Measurements from ENCODE around the gene RASGRP1. TPM values are rescaled to one million over a fixed set of nuclear protein-coding genes. Genes with fewer than 3 reads are reported as not detected.

The RASGRP1 gene
- total RNA-seq, 1 experiment from 2014 or later, result 0.85 TPM

DNA sequence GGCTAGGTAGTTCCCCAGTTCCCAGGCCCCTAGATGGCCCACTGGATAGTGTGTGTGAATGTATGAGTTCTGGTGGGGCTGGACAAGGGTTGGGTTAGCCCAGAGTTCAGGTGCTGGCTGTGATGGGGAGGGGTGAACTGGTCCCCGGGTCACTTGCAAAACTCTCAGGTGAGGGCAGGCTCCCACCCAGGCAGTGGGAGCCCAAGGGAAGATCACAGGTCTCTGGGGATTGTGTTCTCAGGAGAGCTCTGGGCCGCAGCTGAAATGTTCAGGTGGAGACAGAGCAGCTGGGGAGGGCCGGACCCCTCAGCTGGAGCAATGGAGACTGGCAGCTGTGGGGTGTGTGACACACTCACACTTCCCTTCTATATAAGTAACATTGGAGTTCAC, 123.5 kb downstream of the RASGRP1 start:
- no CpG with 5 or more reads among the region's 3 CpGs for WGBS (ENCODE audit: extremely low coverage, insufficient read length, low lambda C conversion rate)
- H3K9me3 Mint-ChIP-seq, result no peaks in the 10 kb centered on the region; a peak in 1 of 5 replicates

More for the DNA sequence above, 123.5 kb downstream of the RASGRP1 start:
- Histone ChIP-seq H3K9ac (ENCODE audit: extremely low read depth, insufficient read length, low read length) (no peak overlapping the region), H3K9me3 (ENCODE audit: control insufficient read depth, low read depth, low read length) (no peaks in the 10 kb centered on the region), H3K79me1 (ENCODE audit: insufficient read depth, low read depth, low read length, poor library complexity, severe bottlenecking) (no peaks in the 10 kb centered on the region), H4K5ac (ENCODE audit: insufficient read length, low read depth, low read length) (no peak overlapping the region), H4K8ac (replicated peaks; ENCODE audit: insufficient read length, low read depth, low read length) (no peak overlapping the region), H3K23me2 (ENCODE audit: insufficient read length, low read depth, low read length, poor library complexity, severe bottlenecking) (no peaks in the 10 kb centered on the region), H3K4me2 (ENCODE audit: insufficient read depth, insufficient read length, low read length) (no peak overlapping the region), H3K27me3 (ENCODE audit: insufficient read depth, low read length) (no peaks in the 10 kb centered on the region), H4K91ac (ENCODE audit: insufficient read length, low read depth, low read length) (no peak overlapping the region), H3T11ph (ENCODE audit: low read length) (no peak overlapping the region), H3K23ac (ENCODE audit: insufficient read length, low read depth, low read length) (no peak overlapping the region), H3K4ac (ENCODE audit: low read depth, low read length) (no peak overlapping the region), H2AFZ (ENCODE audit: low read length) (no peak overlapping the region), H3K18ac (ENCODE audit: insufficient read length, low read depth, low read length) (no peak overlapping the region), H3K4me1 (ENCODE audit: insufficient read depth, low read length) (no peaks in the 10 kb centered on the region), H3K14ac (ENCODE audit: insufficient read depth, low read length) (no peak overlapping the region), H2AK5ac (ENCODE audit: insufficient read length, low read length) (no peak overlapping the region), H2BK120ac (ENCODE audit: low read depth, low read length, poor library complexity, severe bottlenecking) (no peak overlapping the region), H3K79me2 (ENCODE audit: insufficient read depth, low read length) (no peaks in the 10 kb centered on the region), H2BK15ac (ENCODE audit: low read depth, low read length) (no peak overlapping the region), H2BK20ac (ENCODE audit: low read depth, low read length, poor library complexity, severe bottlenecking) (no peak overlapping the region), H4K20me1 (ENCODE audit: control insufficient read depth, insufficient read depth, insufficient read length) (no peaks in the 10 kb centered on the region), H2BK5ac (ENCODE audit: insufficient read length, low read length) (no peak overlapping the region), H3K27ac (ENCODE audit: insufficient read length, low read depth, low read length) (no peak overlapping the region), H3K56ac (ENCODE audit: insufficient read length, low read depth, low read length) (no peak overlapping the region), H2BK12ac (ENCODE audit: insufficient read length, low read depth, low read length) (peak overlapping the region; percentile 25)
- peaks cover 9% of the 10 kb centered on the region for H3K27me3 Mint-ChIP-seq (ENCODE audit: low read depth)
- no peak for DNase-seq
- H3K36me3 Mint-ChIP-seq (ENCODE audit: insufficient read depth in 1 of 3, low read depth in 3 of 3), result no peaks in the 10 kb centered on the region; a peak in 1 of 7 replicates
- 0 out of 7 replicates have a peak overlapping the region, but pooled peaks of 1 of the 3 experiments have one; percentile 48 for H3K27ac Mint-ChIP-seq
- H3K4me1 Mint-ChIP-seq, result peaks cover 5 to 7% of the 10 kb centered on the region in 2 experiments
- no peak overlapping the region for H3K4me3 Mint-ChIP-seq
- TF ChIP-seq, protein P1, sequence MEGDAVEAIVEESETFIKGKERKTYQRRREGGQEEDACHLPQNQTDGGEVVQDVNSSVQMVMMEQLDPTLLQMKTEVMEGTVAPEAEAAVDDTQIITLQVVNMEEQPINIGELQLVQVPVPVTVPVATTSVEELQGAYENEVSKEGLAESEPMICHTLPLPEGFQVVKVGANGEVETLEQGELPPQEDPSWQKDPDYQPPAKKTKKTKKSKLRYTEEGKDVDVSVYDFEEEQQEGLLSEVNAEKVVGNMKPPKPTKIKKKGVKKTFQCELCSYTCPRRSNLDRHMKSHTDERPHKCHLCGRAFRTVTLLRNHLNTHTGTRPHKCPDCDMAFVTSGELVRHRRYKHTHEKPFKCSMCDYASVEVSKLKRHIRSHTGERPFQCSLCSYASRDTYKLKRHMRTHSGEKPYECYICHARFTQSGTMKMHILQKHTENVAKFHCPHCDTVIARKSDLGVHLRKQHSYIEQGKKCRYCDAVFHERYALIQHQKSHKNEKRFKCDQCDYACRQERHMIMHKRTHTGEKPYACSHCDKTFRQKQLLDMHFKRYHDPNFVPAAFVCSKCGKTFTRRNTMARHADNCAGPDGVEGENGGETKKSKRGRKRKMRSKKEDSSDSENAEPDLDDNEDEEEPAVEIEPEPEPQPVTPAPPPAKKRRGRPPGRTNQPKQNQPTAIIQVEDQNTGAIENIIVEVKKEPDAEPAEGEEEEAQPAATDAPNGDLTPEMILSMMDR (conservative IDR thresholded peaks at IDR 0.05), result no peak
